Upper lobe of right lung (tissue), 1 donor: ENCODE data around the gene OAT. TPM values are rescaled to one million over a fixed set of nuclear protein-coding genes. Genes with fewer than 3 reads are reported as not detected.

Source experiments
- ATAC-seq: fragments of 200-7000 bp; cut with Tn5 transposase; one replicate; pipeline ENCODE4 v1.9.1; 2020; ENCODE audit warnings: mild to moderate bottlenecking, moderate library complexity
- DNase-seq: peaks from one replicate; pipeline ENCODE4 v3.0.0-alpha.2; 2020
- H3K27ac ChIP-seq: fragments of 200-600 bp; one replicate; pipeline ENCODE4 v1.8.0; 2022
- H3K27me3 ChIP-seq: fragments of 200-600 bp; one replicate; pipeline ENCODE4 v1.8.0; 2022; ENCODE audit warnings: mild to moderate bottlenecking
- H3K36me3 ChIP-seq: fragments of 200-600 bp; one replicate; pipeline ENCODE4 v1.8.0; 2022
- H3K4me1 ChIP-seq: fragments of 200-600 bp; one replicate; pipeline ENCODE4 v1.8.0; 2022
- H3K4me3 ChIP-seq: fragments of 200-600 bp; one replicate; pipeline ENCODE4 v1.8.0; 2022; ENCODE audit warnings: mild to moderate bottlenecking
- H3K9me3 ChIP-seq: fragments of 200-600 bp; one replicate; pipeline ENCODE4 v1.8.0; 2022
- CTCF ChIP-seq: fragments of 200-600 bp; IDR thresholded peaks from one replicate; pipeline ENCODE4 v1.8.0; 2022; ENCODE audit warnings: antibody characterized with exemption
- intact Hi-C: fragments of 100-400 bp; cut with DNase I; formaldehyde crosslinking; loops from one replicate; pipeline ENCODE4 v1.11.0; 2022
- total RNA-seq: library from RNA; stranded (reverse); fragmentation: NEBNext Ultra II Directional; extraction: Animal tissue kit (Norgen Biotek cat#: 25700); gene quantifications from one replicate; pipeline ENCODE4 v1.2.1, GENCODE V29; 2021
- donor health status: DM: no; HTN: yes; CAD: no; lungs with severe emphysema.

Gene OAT
- total RNA-seq, 1 donor from 2014 or later = 55.2 TPM

GRCh38 chr10:124366343-124366742 lies 52.4 kb downstream of the OAT start:
- H3K9me3 ChIP-seq = no peaks in the 10 kb centered on the region
- intact Hi-C loops = no loop called here
- ATAC-seq = no peak
- no peaks in the 10 kb centered on the region for H3K36me3 ChIP-seq
- no peak overlapping the region for H3K4me3 ChIP-seq
- no peak for TF ChIP-seq CTCF
- no peaks in the 10 kb centered on the region for H3K27me3 ChIP-seq
- no peak overlapping the region for H3K27ac ChIP-seq
- H3K4me1 ChIP-seq = no peaks in the 10 kb centered on the region
- no peak for DNase-seq

DNA sequence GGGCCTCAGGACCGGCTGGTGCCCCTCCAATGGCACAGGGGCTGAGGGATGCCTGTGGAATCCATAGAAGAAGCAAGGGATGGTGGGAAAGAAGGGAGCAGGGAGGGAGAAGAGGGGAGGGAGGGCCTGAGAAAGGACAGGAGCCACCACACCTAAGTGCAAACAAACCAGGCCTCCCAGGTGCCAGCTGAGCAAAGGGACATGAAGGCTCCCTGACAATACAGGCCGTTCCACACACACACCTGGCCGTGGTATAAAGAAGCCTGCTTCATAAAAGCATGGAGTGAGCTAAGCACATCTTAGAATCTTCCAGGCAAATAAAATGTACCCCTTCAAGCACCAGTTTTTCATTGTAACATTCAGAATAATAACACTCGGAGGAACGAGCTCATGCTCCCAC lies 54.0 kb downstream of the OAT start:
- ATAC-seq = no peak
- Histone ChIP-seq H3K4me3 (no peak overlapping the region), H3K4me1 (no peaks in the 10 kb centered on the region), H3K27me3 (no peaks in the 10 kb centered on the region), H3K9me3 (peaks cover 2% of the 10 kb centered on the region), H3K27ac (no peak overlapping the region), H3K36me3 (no peaks in the 10 kb centered on the region)
- intact Hi-C loops = no loop called here
- DNase-seq = no peak
- no peak for TF ChIP-seq CTCF

GRCh38 chr10:124362568-124362967 lies 56.2 kb downstream of the OAT start:
- intact Hi-C loops = no loop called here

DNA sequence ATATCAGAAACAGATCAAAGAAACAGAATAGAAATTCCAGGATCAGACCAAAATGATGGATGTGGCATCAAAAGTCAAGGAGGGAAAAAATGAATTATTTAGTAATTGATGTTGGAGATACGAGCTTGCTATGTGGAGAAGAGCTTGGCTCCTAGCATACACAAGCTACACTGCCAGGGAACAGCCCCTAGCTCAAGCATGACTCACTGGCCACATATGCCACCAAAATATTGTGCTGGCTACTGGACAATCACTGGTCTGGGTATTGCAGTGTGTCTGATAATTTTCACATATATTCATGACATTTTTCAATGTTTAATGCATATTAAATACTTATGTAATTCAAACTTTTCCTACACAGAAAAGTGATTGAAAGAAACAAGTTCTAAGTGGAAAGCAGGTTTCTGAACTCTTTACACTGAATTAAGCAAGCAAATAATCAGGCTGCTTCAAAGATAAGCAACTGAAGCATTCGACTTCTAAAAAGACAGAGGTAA lies 59.3 kb downstream of the OAT start:
- peaks cover 6% of the 10 kb centered on the region for H3K4me1 ChIP-seq
- no peak overlapping the region for H3K4me3 ChIP-seq
- no peaks in the 10 kb centered on the region for H3K27me3 ChIP-seq
- ATAC-seq = no peak
- peaks cover 4% of the 10 kb centered on the region for H3K9me3 ChIP-seq
- H3K27ac ChIP-seq = no peak overlapping the region
- intact Hi-C loops = no loop called here
- H3K36me3 ChIP-seq = no peaks in the 10 kb centered on the region
- no peak for DNase-seq
- no peak for TF ChIP-seq CTCF

More at GRCh38 chr10:124362568-124362967, 56.2 kb downstream of the OAT start:
- peaks cover 4% of the 10 kb centered on the region for H3K9me3 ChIP-seq
- no peak overlapping the region for H3K27ac ChIP-seq
- TF ChIP-seq CTCF = no peak
- no peak overlapping the region for H3K4me3 ChIP-seq
- no peaks in the 10 kb centered on the region for H3K4me1 ChIP-seq
- no peaks in the 10 kb centered on the region for H3K36me3 ChIP-seq
- DNase-seq = no peak
- no peaks in the 10 kb centered on the region for H3K27me3 ChIP-seq
- no peak for ATAC-seq

GRCh38 chr10:124357561-124357885 lies 61.2 kb downstream of the OAT start:
- no peaks in the 10 kb centered on the region for H3K36me3 ChIP-seq
- H3K4me3 ChIP-seq = no peak overlapping the region
- no peaks in the 10 kb centered on the region for H3K27me3 ChIP-seq
- H3K4me1 ChIP-seq = peaks cover 10% of the 10 kb centered on the region
- DNase-seq = peak; percentile 53
- no peak for ATAC-seq
- H3K27ac ChIP-seq = no peak overlapping the region
- H3K9me3 ChIP-seq = peaks cover 4% of the 10 kb centered on the region
- intact Hi-C loops = no loop called here
- TF ChIP-seq CTCF = no peak
